SU-DHL-6 (cell line): ENCODE results near the gene FAM20A.

Source experiments
- H2AFZ ChIP-seq: fragments of 200-600 bp; sonication (generic); 2 replicates; pipeline ENCODE4 v1.6.1; 2014; ENCODE audit warnings: low read depth, mild to moderate bottlenecking, moderate library complexity, mixed read lengths, antibody characterized with exemption, low read length; ENCODE audit not compliant: severe bottlenecking
- H3F3A ChIP-seq: fragments of 200-600 bp; shearing (Covaris generic); 2 replicates; pipeline ENCODE4 v1.6.0; 2016; ENCODE audit warnings: antibody characterized with exemption, mild to moderate bottlenecking; ENCODE audit not compliant: insufficient read depth
- H3K27ac ChIP-seq: fragments of 200-600 bp; sonication (generic); 2 replicates; pipeline ENCODE4 v1.5.1; 2016; ENCODE audit warnings: low read depth, mild to moderate bottlenecking, low read length, moderate library complexity, mixed read lengths
- H3K27me3 ChIP-seq: fragments of 200-600 bp; sonication (generic), shearing (Covaris generic); 2 replicates; pipeline ENCODE4 v1.6.0; 2014; ENCODE audit warnings: mild to moderate bottlenecking, low read length
- H3K36me3 ChIP-seq: fragments of 200-600 bp; sonication (generic); 2 replicates; pipeline ENCODE4 v1.6.1; 2014; ENCODE audit warnings: mild to moderate bottlenecking, low read length, mixed read lengths
- H3K4me2 ChIP-seq: fragments of 300-600, 200-600 bp; shearing (Covaris generic), sonication (generic); 2 replicates; pipeline ENCODE4 v1.6.0; 2014; ENCODE audit warnings: low read length, low read depth, mild to moderate bottlenecking; ENCODE audit not compliant: poor library complexity, severe bottlenecking
- H3K4me3 ChIP-seq: fragments of 200-600 bp; sonication (generic); 2 replicates; pipeline ENCODE4 v1.5.1; 2014; ENCODE audit warnings: antibody characterized with exemption, low read length, mild to moderate bottlenecking, mixed read lengths; ENCODE audit not compliant: insufficient read depth, poor library complexity, severe bottlenecking
- H3K79me2 ChIP-seq: fragments of 200-600 bp; sonication (generic); 2 replicates; pipeline ENCODE4 v1.6.1; 2014; ENCODE audit warnings: mild to moderate bottlenecking, low read length, moderate library complexity; ENCODE audit not compliant: insufficient read depth
- H3K9ac ChIP-seq: fragments of 200-600 bp; sonication (generic); 2 replicates; pipeline ENCODE4 v1.7.0; 2014; ENCODE audit warnings: mild to moderate bottlenecking, low read length
- H3K9me2 ChIP-seq: fragments of 200-600 bp; sonication (generic); replicated peaks from 2 replicates; pipeline ENCODE4 v1.6.1; 2014; ENCODE audit warnings: low read length; ENCODE audit not compliant: insufficient read depth
- H3K9me3 ChIP-seq: fragments of 200-600 bp; sonication (generic); 2 replicates; pipeline ENCODE4 v1.6.1; 2014; ENCODE audit warnings: low read length, mixed read lengths; ENCODE audit not compliant: insufficient read depth
- H4K20me1 ChIP-seq: fragments of 200-600 bp; sonication (generic); 2 replicates; pipeline ENCODE4 v1.6.1; 2014; ENCODE audit warnings: low read depth, mild to moderate bottlenecking, antibody characterized with exemption, low read length, moderate library complexity, mixed read lengths
- EZH2phosphoT487 ChIP-seq: fragments of 200-600 bp; sonication (generic), shearing (Covaris generic); conservative IDR thresholded peaks from 2 replicates; pipeline ENCODE4 v1.6.1; 2018; ENCODE audit warnings: mild to moderate bottlenecking, antibody characterized with exemption, low read length, moderate library complexity, mixed read lengths
- TF ChIP-seq, protein P1 (sequence below): fragments of 200-600 bp; sonication (generic); IDR thresholded peaks from one replicate; pipeline ENCODE4 v1.5.1; 2017; ENCODE audit warnings: antibody characterized with exemption, mild to moderate bottlenecking, low read length, moderate library complexity; ENCODE audit not compliant: insufficient read depth, poor library complexity, severe bottlenecking

Gene FAM20A

GRCh38 chr17:68603656-68604055, 2.5 kb upstream of the FAM20A start:
- TF ChIP-seq, protein P1, sequence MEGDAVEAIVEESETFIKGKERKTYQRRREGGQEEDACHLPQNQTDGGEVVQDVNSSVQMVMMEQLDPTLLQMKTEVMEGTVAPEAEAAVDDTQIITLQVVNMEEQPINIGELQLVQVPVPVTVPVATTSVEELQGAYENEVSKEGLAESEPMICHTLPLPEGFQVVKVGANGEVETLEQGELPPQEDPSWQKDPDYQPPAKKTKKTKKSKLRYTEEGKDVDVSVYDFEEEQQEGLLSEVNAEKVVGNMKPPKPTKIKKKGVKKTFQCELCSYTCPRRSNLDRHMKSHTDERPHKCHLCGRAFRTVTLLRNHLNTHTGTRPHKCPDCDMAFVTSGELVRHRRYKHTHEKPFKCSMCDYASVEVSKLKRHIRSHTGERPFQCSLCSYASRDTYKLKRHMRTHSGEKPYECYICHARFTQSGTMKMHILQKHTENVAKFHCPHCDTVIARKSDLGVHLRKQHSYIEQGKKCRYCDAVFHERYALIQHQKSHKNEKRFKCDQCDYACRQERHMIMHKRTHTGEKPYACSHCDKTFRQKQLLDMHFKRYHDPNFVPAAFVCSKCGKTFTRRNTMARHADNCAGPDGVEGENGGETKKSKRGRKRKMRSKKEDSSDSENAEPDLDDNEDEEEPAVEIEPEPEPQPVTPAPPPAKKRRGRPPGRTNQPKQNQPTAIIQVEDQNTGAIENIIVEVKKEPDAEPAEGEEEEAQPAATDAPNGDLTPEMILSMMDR, result no peak
- no peak for TF ChIP-seq EZH2phosphoT487
- Histone ChIP-seq H3K4me2 (no peak overlapping the region), H3K27me3 (no peaks in the 10 kb centered on the region), H3K9me2 (no peaks in the 10 kb centered on the region), H3K4me3 (no peak overlapping the region), H3F3A (no peaks in the 10 kb centered on the region), H3K79me2 (no peaks in the 10 kb centered on the region), H3K36me3 (no peaks in the 10 kb centered on the region), H3K9ac (no peak overlapping the region), H4K20me1 (no peaks in the 10 kb centered on the region), H2AFZ (no peak overlapping the region), H3K9me3 (peaks cover 2% of the 10 kb centered on the region; the same call in 1 of the 2 replicates), H3K27ac (no peak overlapping the region)

- no peak overlapping the region for H3K9ac ChIP-seq
Measured at GRCh38 chr17:68603027-68603426, 1.9 kb upstream of the FAM20A start.

GRCh38 chr17:68602289-68602688, 1.1 kb upstream of the FAM20A start:
- Histone ChIP-seq H3K27me3 (no peaks in the 10 kb centered on the region), H3K9me3 (no peaks in the 10 kb centered on the region), H2AFZ (no peak overlapping the region), H3K27ac (no peak overlapping the region), H3K4me3 (no peak overlapping the region), H4K20me1 (no peaks in the 10 kb centered on the region), H3K36me3 (no peaks in the 10 kb centered on the region), H3K4me2 (no peak overlapping the region), H3K9me2 (no peaks in the 10 kb centered on the region), H3K9ac (no peak overlapping the region), H3K79me2 (no peaks in the 10 kb centered on the region), H3F3A (no peaks in the 10 kb centered on the region)
- TF ChIP-seq, protein P1, result no peak
- no peak for TF ChIP-seq EZH2phosphoT487

More at GRCh38 chr17:68603027-68603426, 1.9 kb upstream of the FAM20A start:
- Histone ChIP-seq H2AFZ (no peak overlapping the region), H3K27ac (no peak overlapping the region), H3K27me3 (no peaks in the 10 kb centered on the region), H3K4me2 (no peak overlapping the region), H3K4me3 (no peak overlapping the region), H4K20me1 (no peaks in the 10 kb centered on the region), H3K36me3 (no peaks in the 10 kb centered on the region), H3K9me2 (no peaks in the 10 kb centered on the region), H3K79me2 (no peaks in the 10 kb centered on the region), H3F3A (no peaks in the 10 kb centered on the region), H3K9me3 (no peaks in the 10 kb centered on the region)
- no peak for TF ChIP-seq EZH2phosphoT487
- TF ChIP-seq, protein P1, result no peak
